Ovary (tissue), 10 donors: Measurements from ENCODE around the gene POLR3B. TPM values are rescaled to one million over a fixed set of nuclear protein-coding genes. Genes with fewer than 3 reads are reported as not detected.

Experiments used
- DNase-seq, 5 donors: peaks; one replicate each; pipeline ENCODE4 v3.0.0-alpha.2; 2019 to 2020
- H3K27ac ChIP-seq, 2 donors: fragments of 200-600 bp; one replicate each; pipeline versions ENCODE4 v1.5.1 to v1.8.0; 2019 to 2022
- H3K27me3 ChIP-seq: fragments of 200-600 bp; one replicate; pipeline ENCODE4 v1.8.0; 2022
- H3K36me3 ChIP-seq: fragments of 200-600 bp; sonication (generic); one replicate; pipeline ENCODE4 v1.5.1; 2019
- H3K4me1 ChIP-seq: one replicate; pipeline ENCODE4 v1.8.1; 2013; ENCODE audit warnings: mild to moderate bottlenecking, moderate library complexity; ENCODE audit not compliant: insufficient read depth
- H3K4me3 ChIP-seq: fragments of 200-600 bp; sonication (generic); one replicate; pipeline ENCODE4 v1.5.1; 2017
- H3K9me3 ChIP-seq, 2 donors: fragments of 200-600 bp in 1 of 2; sonication (generic) in 1 of 2; one replicate each; pipeline versions ENCODE4 v1.5.1 to v1.8.1; 2013 to 2019; ENCODE audit warnings: mild to moderate bottlenecking in 1 of 2, moderate library complexity in 1 of 2
- CTCF ChIP-seq, 3 donors: fragments of 450-650 bp in 2 of 3; fragments of 200-600 bp in 1 of 3; IDR thresholded peaks; one replicate each; pipeline versions ENCODE4 v1.5.1 to v1.8.0; 2016 to 2022; ENCODE audit warnings: antibody characterized with exemption in 3 of 3, mild to moderate bottlenecking in 1 of 3
- EP300 ChIP-seq: sonication (generic); formaldehyde crosslinking; IDR thresholded peaks from one replicate; pipeline ENCODE4 v1.6.1; 2017; ENCODE audit warnings: antibody characterized with exemption
- POLR2A ChIP-seq: fragments of 450-650 bp; IDR thresholded peaks from one replicate; pipeline ENCODE4 v1.6.1; 2017; ENCODE audit warnings: antibody characterized with exemption, mild to moderate bottlenecking, moderate library complexity
- WGBS, 3 donors: extraction: QIAGEN DNeasy Blood & Tissue Kit in 1 of 3; methylation state at CpG; one replicate each; pipeline versions ENCODE4 v1.1.5 to v1.1.7; 2013 to 2017; 5-methylcytosine and 5-hydroxymethylcytosine counted together
- intact Hi-C, 4 donors: fragments of 100-400 bp; cut with DNase I; formaldehyde crosslinking; loops; one replicate each; pipeline versions ENCODE4 v1.11.0 to v1.15.1; 2022 to 2023
- long read RNA-seq, 3 donors: library from polyadenylated mRNA in 2 of 3; unstranded in 2 of 3; transcript quantifications; one replicate each; pipeline ENCODE4 v2.0.0 and lab custom pipeline, GENCODE V29; 2021 to 2026
- polyA plus RNA-seq, 2 donors: library from polyadenylated mRNA; stranded (reverse); fragments of 200-250 nt in 1 of 2; fragments of 350-450 nt in 1 of 2; fragmentation: Illumina TruSeq in 1 of 2; extraction: RNeasy Lipid Tissue Mini Kit (QIAGEN cat#74804) in 1 of 2; gene quantifications; one replicate each; pipeline ENCODE4 v1.2.3, GENCODE V29; 2013 to 2014
- total RNA-seq, 7 donors: library from RNA; depleted of rRNA in 2 of 7; stranded (reverse); fragments of >200 nt in 2 of 7; fragmentation: NEBNext Ultra II Directional in 3 of 7; extraction: Animal tissue kit (Norgen Biotek cat#: 25700) in 3 of 7; gene quantifications; one replicate each; pipeline versions ENCODE4 v1.1.0 to v1.2.4, GENCODE V29; 2016 to 2023
- donor health status: DM: no; HTN: no; CAD: no; lungs with moderate emphysema.
- donor health status: DM: no; HTN: no; CAD: no.
- donor health status: Bipolar disorder and iron deficiency.
- donor health status: DM: yes; HTN: yes; CAD: no.
- donor health status: DM: no; HTN: no; CAD: no.
- donor health status: DM: yes; HTN: yes; CAD: no.

Gene POLR3B
- total RNA-seq (10 to 100 TPM in 3 of 7 donors, 1 to 10 TPM in 4; 5.2 to 15.7 (median 9.7) TPM), polyA plus RNA-seq (10 to 100 TPM in 1 of 2 donors, 1 to 10 TPM in 1; 3.1 to 10.5 TPM)
- long read RNA-seq, donor 1, full-length matches to known transcripts = 1 of 10 reads
- long read RNA-seq, donor 1, partial matches to known transcripts = 8 of 10 reads
- long read RNA-seq, donor 1, other reads (novel, unspliced or antisense) = 1 of 10 reads
- long read RNA-seq, donor 2, full-length matches to known transcripts = 1 of 1 reads
- long read RNA-seq, donor 2, partial matches to known transcripts = 0 of 1 reads
- long read RNA-seq, donor 2, other reads (novel, unspliced or antisense) = 0 of 1 reads
- long read RNA-seq, donor 3, full-length matches to known transcripts = 13 of 14 reads
- long read RNA-seq, donor 3, partial matches to known transcripts = 1 of 14 reads
- long read RNA-seq, donor 3, other reads (novel, unspliced or antisense) = 0 of 14 reads

GRCh38 chr12:106357549-106358395 lies at the start of gene POLR3B:
Gene POLR3B (plus strand): TSS chr12:106357748. CDS start chr12:106357880, 132 bp downstream.
- intact Hi-C loops = loop anchor here in 1 of 4 donors (5.0 to 10.0 kb wide), 2 partner anchors 110 to 133 kb away; partner anchors contain the start of gene CKAP4

DNA sequence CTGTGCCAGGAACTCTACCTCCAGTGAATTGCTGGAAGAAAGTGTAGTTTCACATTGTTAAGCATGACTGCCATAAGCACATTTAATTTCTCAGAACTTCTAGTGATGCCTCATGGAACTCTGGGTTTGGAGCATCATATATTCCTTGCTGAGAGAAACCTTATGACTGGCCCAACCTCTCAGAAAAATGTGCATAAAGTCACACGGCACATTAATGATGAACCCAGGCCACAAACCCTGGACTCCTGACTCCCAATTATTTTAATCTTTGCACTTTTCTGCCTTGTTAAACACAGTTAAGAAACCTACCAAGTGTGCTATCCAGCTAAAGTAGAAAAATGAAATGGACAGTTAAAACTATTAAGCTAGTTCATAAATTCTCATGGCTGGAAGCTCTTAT lies 49.4 kb upstream of the POLR3B start:
- no peak for DNase-seq
- H3K27me3 ChIP-seq = no peaks in the 10 kb centered on the region
- intact Hi-C loops = no loop called here
- no peaks in the 10 kb centered on the region for H3K9me3 ChIP-seq
- no peak overlapping the region for H3K4me3 ChIP-seq
- no peaks in the 10 kb centered on the region for H3K36me3 ChIP-seq
- TF ChIP-seq EP300 = no peak
- TF ChIP-seq CTCF (IDR thresholded peaks at IDR 0.05) = no peak
- TF ChIP-seq POLR2A = no peak
- WGBS, 3 donors = 82 to 86% (median 85%) methylated on average over 1 of the region's 1 CpG
- peaks cover 7% of the 10 kb centered on the region for H3K4me1 ChIP-seq
- H3K27ac ChIP-seq = no peak overlapping the region

More at GRCh38 chr12:106357549-106358395, at the start of gene POLR3B:
- WGBS, 3 donors = 0 to 1% (median 0%) methylated on average over 41 to 63 of the region's 63 CpGs
- Histone ChIP-seq H3K27me3 (no peaks in the 10 kb centered on the region), H3K36me3 (no peaks in the 10 kb centered on the region), H3K4me3 (peak within 1 kb of the TSS; percentile 69), H3K27ac (peak within 1 kb of the TSS; percentile 34 to 90), H3K4me1 (peaks cover 4% of the 10 kb centered on the region), H3K9me3 (no peaks in the 10 kb centered on the region)
- DNase-seq = peak; percentile 96 to 97 (median 96)
- TF ChIP-seq POLR2A (peak; percentile 37), CTCF (IDR thresholded peaks at IDR 0.05) (peak; percentile 84 to 86 (median 85)), EP300 (no peak)

DNA sequence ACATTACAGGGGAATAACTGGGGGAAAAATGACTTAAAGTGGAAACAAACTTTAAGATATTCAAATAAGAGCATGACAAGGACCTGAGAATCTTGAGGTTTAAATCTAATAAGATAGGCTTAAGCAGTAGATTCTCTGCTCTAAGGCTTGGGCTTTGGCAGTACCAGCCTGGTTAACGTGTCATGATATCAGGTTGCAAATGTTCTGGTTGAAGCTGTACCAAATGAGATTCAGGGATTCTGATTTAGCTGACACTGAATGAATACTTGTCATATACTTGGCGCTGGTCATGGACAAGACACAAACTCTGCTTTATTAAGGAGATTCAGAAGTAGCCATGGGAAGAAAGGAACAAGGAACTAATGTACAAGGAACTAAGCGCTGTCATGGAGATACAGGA lies 48.9 kb upstream of the POLR3B start:
- H3K4me1 ChIP-seq = peaks cover 7% of the 10 kb centered on the region
- H3K27ac ChIP-seq = no peak overlapping the region
- H3K36me3 ChIP-seq = no peaks in the 10 kb centered on the region
- TF ChIP-seq CTCF (IDR thresholded peaks at IDR 0.05) (no peak), EP300 (no peak), POLR2A (no peak)
- no peak overlapping the region for H3K4me3 ChIP-seq
- WGBS, 3 donors = 92 to 98% (median 94%) methylated on average over 3 of the region's 3 CpGs
- H3K9me3 ChIP-seq = no peaks in the 10 kb centered on the region
- DNase-seq = no peak
- no peaks in the 10 kb centered on the region for H3K27me3 ChIP-seq
- intact Hi-C loops = no loop called here

DNA sequence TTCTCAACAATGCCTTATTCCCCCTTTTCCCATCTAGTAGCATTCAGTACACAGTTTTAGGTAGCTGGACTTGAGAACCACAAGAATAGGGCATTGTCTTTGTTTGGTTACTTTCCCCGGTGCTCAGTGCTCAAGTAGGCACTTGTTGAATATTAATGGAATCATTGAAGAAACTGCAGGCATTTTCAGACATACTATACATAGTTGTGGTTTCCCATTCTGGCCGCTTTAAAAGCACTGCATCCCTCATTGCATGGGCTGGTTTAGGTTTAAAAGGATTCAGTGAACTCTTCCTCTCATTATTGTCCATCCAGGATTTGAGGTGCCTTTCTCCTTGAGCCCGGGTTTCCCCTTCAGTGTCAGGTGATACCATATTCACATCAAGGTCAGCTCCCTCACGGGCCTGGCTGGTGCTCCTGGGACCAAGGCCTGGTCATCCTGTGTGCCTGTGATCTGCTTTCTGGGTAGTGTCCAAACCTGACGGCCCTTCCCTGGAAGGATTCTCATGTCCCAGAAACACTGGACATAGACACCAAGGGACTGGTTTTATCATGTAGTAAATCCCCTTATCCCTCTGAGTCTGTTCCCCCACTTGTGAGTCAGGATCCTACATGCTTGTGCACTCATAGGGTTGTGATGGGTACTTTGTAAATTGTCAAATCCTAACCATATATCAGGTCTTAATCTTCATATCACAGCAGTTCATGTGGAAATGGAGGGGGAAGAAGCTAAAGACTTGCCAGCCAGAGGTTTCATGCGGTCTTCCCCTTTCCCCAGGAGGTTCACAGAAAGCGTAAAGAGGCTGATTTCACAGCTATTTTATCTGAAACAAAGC lies 47.7 kb upstream of the POLR3B start:
- Histone ChIP-seq H3K4me1 (peaks cover under 1% of the 10 kb centered on the region), H3K27ac (no peak overlapping the region), H3K36me3 (no peaks in the 10 kb centered on the region), H3K9me3 (no peaks in the 10 kb centered on the region), H3K27me3 (no peaks in the 10 kb centered on the region), H3K4me3 (no peak overlapping the region)
- TF ChIP-seq POLR2A (no peak), CTCF (IDR thresholded peaks at IDR 0.05) (no peak), EP300 (no peak)
- intact Hi-C loops = no loop called here
- no peak for DNase-seq
- 46 to 67% (median 57%) methylated on average over 7 of the region's 7 CpGs for WGBS, 3 donors
